CD4-positive, alpha-beta memory T cell (primary cell): ENCODE measurements around the gene MAP1S. TPM values are rescaled to one million over a fixed set of nuclear protein-coding genes. Genes with fewer than 3 reads are reported as not detected.

Source experiments
- CTCF ChIA-PET: fragments of 350-600 bp; sonication (Branson Sonifier 250); formaldehyde crosslinking; loops from one replicate; lab custom pipeline; 2021; ENCODE audit warnings: inconsistent platforms; ENCODE audit not compliant: partially characterized antibody; lab: Charles Lee
- POLR2A ChIA-PET: fragments of 350-600 bp; sonication (Branson Sonifier 250); formaldehyde crosslinking; loops from one replicate; lab custom pipeline; 2021; ENCODE audit not compliant: partially characterized antibody; lab: Charles Lee
- DNase-seq, 5 donors: peaks; one replicate each; pipeline versions ENCODE4 v3.0.0 to v3.0.0-alpha.2; 2020 to 2022; ENCODE audit warnings: mixed read lengths in 1 of 5
- H3K27ac ChIP-seq: one replicate; pipeline ENCODE4 v1.7.0; 2013; ENCODE audit warnings: low read depth, low read length
- H3K27me3 ChIP-seq: 2 replicates; pipeline ENCODE4 v1.7.0; 2013; ENCODE audit warnings: mild to moderate bottlenecking, low read length, moderate library complexity; ENCODE audit not compliant: insufficient read depth
- H3K36me3 ChIP-seq: 2 replicates; pipeline ENCODE4 v1.7.0; 2013; ENCODE audit warnings: mild to moderate bottlenecking, low read length, moderate library complexity; ENCODE audit not compliant: insufficient read depth
- H3K4me1 ChIP-seq: 2 replicates; pipeline ENCODE4 v1.7.0; 2013; ENCODE audit warnings: mild to moderate bottlenecking, low read length, moderate library complexity; ENCODE audit not compliant: insufficient read depth
- H3K4me3 ChIP-seq, 2 donors: one replicate each; pipeline ENCODE4 v1.7.0; 2013; ENCODE audit warnings: low read length in 2 of 2, mild to moderate bottlenecking in 1 of 2
- H3K9me3 ChIP-seq, 2 donors: one replicate each; pipeline ENCODE4 v1.7.0; 2013; ENCODE audit warnings: low read length in 2 of 2, control low read depth in 1 of 2; ENCODE audit not compliant: control insufficient read depth in 1 of 2
- H3K27ac Mint-ChIP-seq, 7 donors: one replicate each; pipeline ENCODE4 v1.8.0; 2020 to 2021; ENCODE audit warnings: mixed read lengths in 7 of 7, mild to moderate bottlenecking in 6 of 7, inconsistent platforms in 3 of 7, moderate library complexity in 3 of 7
- H3K27me3 Mint-ChIP-seq, 2 donors: one replicate each; pipeline ENCODE4 v1.8.0; 2020 to 2021; ENCODE audit warnings: mixed read lengths in 2 of 2
- H3K36me3 Mint-ChIP-seq, 2 donors: one replicate each; pipeline ENCODE4 v1.8.0; 2020 to 2021; ENCODE audit warnings: mixed read lengths in 2 of 2, inconsistent platforms in 1 of 2, mild to moderate bottlenecking in 1 of 2
- H3K4me1 Mint-ChIP-seq, 4 donors: one replicate each; pipeline ENCODE4 v1.8.0; 2020 to 2021; ENCODE audit warnings: mixed read lengths in 4 of 4, mild to moderate bottlenecking in 1 of 4
- H3K4me3 Mint-ChIP-seq, 8 donors: one replicate each; pipeline ENCODE4 v1.8.0; 2020 to 2021; ENCODE audit warnings: mixed read lengths in 8 of 8, mild to moderate bottlenecking in 7 of 8, moderate library complexity in 6 of 8, inconsistent platforms in 3 of 8
- H3K9me3 Mint-ChIP-seq, 8 donors: one replicate each; pipeline ENCODE4 v1.8.0; 2020 to 2021; ENCODE audit warnings: mixed read lengths in 8 of 8, mild to moderate bottlenecking in 5 of 8, inconsistent platforms in 3 of 8, moderate library complexity in 1 of 8
- intact Hi-C: fragments of 100-400 bp; cut with micrococcal nuclease; formaldehyde crosslinking; loops from one replicate; pipeline ENCODE4 v1.15.1; 2023
- polyA plus RNA-seq, 2 donors: library from polyadenylated mRNA; unstranded; fragments of 300-500 nt; fragmentation: Illumina TruSeq; gene quantifications; one replicate each; pipeline ENCODE4 v1.2.3, GENCODE V29; 2021
- total RNA-seq, 2 experiments: library from RNA; stranded (reverse); gene quantifications; one replicate each; pipeline ENCODE4 v1.2.3, GENCODE V29; 2021

The MAP1S gene, protein sequence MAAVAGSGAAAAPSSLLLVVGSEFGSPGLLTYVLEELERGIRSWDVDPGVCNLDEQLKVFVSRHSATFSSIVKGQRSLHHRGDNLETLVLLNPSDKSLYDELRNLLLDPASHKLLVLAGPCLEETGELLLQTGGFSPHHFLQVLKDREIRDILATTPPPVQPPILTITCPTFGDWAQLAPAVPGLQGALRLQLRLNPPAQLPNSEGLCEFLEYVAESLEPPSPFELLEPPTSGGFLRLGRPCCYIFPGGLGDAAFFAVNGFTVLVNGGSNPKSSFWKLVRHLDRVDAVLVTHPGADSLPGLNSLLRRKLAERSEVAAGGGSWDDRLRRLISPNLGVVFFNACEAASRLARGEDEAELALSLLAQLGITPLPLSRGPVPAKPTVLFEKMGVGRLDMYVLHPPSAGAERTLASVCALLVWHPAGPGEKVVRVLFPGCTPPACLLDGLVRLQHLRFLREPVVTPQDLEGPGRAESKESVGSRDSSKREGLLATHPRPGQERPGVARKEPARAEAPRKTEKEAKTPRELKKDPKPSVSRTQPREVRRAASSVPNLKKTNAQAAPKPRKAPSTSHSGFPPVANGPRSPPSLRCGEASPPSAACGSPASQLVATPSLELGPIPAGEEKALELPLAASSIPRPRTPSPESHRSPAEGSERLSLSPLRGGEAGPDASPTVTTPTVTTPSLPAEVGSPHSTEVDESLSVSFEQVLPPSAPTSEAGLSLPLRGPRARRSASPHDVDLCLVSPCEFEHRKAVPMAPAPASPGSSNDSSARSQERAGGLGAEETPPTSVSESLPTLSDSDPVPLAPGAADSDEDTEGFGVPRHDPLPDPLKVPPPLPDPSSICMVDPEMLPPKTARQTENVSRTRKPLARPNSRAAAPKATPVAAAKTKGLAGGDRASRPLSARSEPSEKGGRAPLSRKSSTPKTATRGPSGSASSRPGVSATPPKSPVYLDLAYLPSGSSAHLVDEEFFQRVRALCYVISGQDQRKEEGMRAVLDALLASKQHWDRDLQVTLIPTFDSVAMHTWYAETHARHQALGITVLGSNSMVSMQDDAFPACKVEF
- total RNA-seq (10 to 100 TPM; 59.1 to 64.9 TPM), polyA plus RNA-seq (10 to 100 TPM in 1 of 2 donors, 1 to 10 TPM in 1; 8.2 to 48.9 TPM)

DNA sequence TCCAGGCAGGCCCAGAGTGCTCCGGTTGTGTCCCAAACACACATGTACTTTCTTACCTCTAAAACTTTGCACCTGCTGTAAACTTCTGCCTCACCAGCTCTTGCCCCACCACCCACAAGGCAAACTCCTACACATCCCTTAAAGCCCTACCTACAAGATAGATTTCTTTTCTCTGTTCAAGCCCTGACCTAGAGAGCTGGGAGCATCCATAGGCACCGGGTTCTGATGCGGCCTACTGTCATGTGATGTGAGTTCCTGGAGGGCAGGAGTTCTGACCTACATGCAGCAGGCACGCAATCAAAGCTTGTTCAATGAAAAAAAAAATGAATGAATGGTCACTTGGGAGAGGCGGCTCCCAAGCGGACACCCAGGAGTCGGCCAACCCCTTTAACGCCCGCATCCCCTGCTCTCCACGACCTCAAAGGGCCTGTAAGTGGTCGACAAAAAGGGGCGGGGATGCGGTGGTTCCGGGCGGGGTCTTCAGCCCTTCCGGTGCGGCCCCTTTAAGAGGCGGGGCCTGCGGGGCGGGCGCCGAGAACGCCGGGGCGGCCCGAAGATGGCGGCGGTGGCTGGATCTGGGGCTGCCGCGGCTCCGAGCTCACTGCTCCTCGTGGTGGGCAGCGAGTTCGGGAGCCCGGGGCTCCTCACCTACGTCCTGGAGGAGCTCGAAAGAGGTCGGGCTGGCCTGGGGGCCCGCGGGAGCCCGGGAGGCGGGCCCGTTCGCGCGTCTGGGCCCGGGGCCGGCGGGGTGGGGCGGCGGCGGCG is at the start of gene MAP1S:
MAP1S (plus strand) TSS at position 534 of the 765 bp plus-strand sequence; CDS start at position 557, 23 bp downstream.
- intact Hi-C loops: loop anchor here (1.0 to 5.0 kb wide), 2 partner anchors 28 to 138 kb away; partner anchors contain the start of gene RPL18A
- Mint-ChIP-seq H3K9me3 (peaks cover 0 to 2% (median 0%) of the 10 kb centered on the region in 8 donors), H3K27ac (peak within 1 kb of the TSS; percentile 82 to 94 (median 91)), H3K36me3 (peaks cover 0 to 22% of the 10 kb centered on the region in 2 donors), H3K4me3 (peak within 1 kb of the TSS; percentile 88 to 93 (median 90)), H3K4me1 (peaks cover 19 to 46% (median 36%) of the 10 kb centered on the region in 4 donors), H3K27me3 (no peaks in the 10 kb centered on the region)
- peak within 1 kb of the TSS; percentile 53 for H3K27ac ChIP-seq
- peak within 1 kb of the TSS; percentile 51 to 88 for H3K4me3 ChIP-seq
- peaks cover 4% of the 10 kb centered on the region for H3K36me3 ChIP-seq
- no peaks in the 10 kb centered on the region for H3K27me3 ChIP-seq
- H3K4me1 ChIP-seq: peaks cover 32% of the 10 kb centered on the region
- DNase-seq: peak; percentile 42 to 59 (median 47)
- CTCF ChIA-PET: interaction anchor here (0.6 to 2.0 kb wide), 10 partner anchors 22 to 277 kb away, joined by 3 to 8 read pairs (median 4); no protein-coding TSS in a partner anchor
- POLR2A ChIA-PET: interaction anchor here (0.5 to 5.5 kb wide), 18 partner anchors 12 to 562 kb away, joined by 3 to 78 read pairs (median 3); partner anchors contain the start of genes CCDC124, FCHO1, GTPBP3 and JAK3
- no peaks in the 10 kb centered on the region for H3K9me3 ChIP-seq

- Histone ChIP-seq H3K4me1 (no peaks in the 10 kb centered on the region), H3K4me3 (no peak overlapping the region), H3K27ac (no peak overlapping the region), H3K9me3 (no peaks in the 10 kb centered on the region), H3K27me3 (no peaks in the 10 kb centered on the region), H3K36me3 (no peaks in the 10 kb centered on the region)
- peak in 1 of 5 donors; percentile 7 for DNase-seq
- no peaks in the 10 kb centered on the region for H3K4me1 Mint-ChIP-seq
- CTCF ChIA-PET: no interaction called here
- H3K27me3 Mint-ChIP-seq: peaks cover 9 to 13% of the 10 kb centered on the region in 2 donors
- H3K9me3 Mint-ChIP-seq: peaks cover 0 to 3% (median 0%) of the 10 kb centered on the region in 8 donors
- intact Hi-C loops: no loop called here
- H3K4me3 Mint-ChIP-seq: no peak overlapping the region
- H3K27ac Mint-ChIP-seq: no peak overlapping the region
- no peaks in the 10 kb centered on the region for H3K36me3 Mint-ChIP-seq
- POLR2A ChIA-PET: no interaction called here
Observed at GRCh38 chr19:17671906-17672305, 47.4 kb upstream of the MAP1S start.

DNA sequence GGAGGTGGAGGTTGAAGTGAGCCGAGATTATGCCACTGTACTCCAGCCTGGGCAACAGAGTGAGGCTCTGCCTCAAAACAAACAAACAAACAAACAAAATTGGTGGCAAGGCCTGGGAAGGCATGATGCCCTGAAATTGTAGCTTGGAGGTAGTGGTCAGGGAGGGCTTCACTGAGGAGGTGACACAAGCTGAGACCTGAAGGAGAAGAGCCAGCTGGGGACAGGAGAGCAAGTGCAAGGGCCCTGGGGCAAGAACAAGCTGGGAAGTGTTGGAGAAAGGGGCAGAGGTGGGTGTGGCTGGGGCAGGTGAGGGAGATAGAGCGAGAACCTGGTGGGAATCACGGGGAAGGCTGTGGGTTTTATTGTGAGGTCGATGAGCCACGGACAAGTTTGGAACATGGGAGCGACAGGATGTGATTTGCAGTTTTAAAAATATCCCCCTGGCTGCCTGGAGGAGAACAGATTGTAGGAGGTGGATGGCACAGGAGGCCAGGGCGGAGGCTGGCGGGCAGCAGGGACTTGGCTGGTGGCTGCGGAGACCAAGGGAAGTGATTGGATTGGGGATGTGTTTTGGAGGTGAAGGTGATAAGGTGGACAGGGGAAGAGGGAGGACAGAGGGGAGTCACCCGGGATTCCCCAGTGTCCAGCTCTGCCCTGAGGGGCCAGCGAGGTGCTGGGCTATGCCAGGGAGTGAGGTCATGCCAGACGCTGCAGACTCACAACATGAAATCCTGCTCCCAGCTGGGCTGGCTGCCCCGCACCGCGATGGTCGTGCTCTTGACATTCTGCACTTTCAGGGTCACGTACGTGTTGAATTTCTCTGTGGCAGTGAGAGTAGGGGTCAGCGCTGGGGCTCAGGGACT is 45.1 kb upstream of the MAP1S start:
- Mint-ChIP-seq H3K4me1 (peaks cover 0 to 2% (median 0%) of the 10 kb centered on the region in 4 donors), H3K27me3 (peaks cover 12 to 22% of the 10 kb centered on the region in 2 donors), H3K36me3 (no peaks in the 10 kb centered on the region), H3K9me3 (peaks cover 0 to 3% (median 0%) of the 10 kb centered on the region in 8 donors), H3K4me3 (no peak overlapping the region), H3K27ac (no peak overlapping the region)
- no peak overlapping the region for H3K4me3 ChIP-seq
- H3K27ac ChIP-seq: no peak overlapping the region
- intact Hi-C loops: no loop called here
- H3K4me1 ChIP-seq: no peaks in the 10 kb centered on the region
- no peaks in the 10 kb centered on the region for H3K27me3 ChIP-seq
- ChIA-PET CTCF (no interaction called here), POLR2A (no interaction called here)
- no peak for DNase-seq
- H3K9me3 ChIP-seq: no peaks in the 10 kb centered on the region
- H3K36me3 ChIP-seq: no peaks in the 10 kb centered on the region

DNA sequence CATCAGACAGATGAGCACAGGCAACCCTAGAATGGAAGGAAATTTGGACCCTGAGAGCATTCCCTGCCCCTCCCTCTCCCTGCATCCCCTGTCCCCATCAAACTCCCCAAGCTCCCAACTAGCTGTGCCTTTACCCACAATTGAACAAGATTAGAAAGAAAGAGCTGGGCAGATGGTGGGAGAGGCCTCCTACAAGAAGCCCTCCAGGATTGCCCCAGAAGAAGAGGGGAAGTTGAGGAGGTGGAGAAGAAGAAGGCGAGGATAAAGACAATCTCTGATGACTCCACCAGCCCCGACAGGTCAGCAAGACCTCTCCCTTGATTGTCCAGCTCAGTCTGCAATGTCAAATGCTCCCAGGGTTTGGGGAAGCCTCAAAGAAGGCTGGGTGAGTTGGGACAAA is 43.0 kb upstream of the MAP1S start:
- CTCF ChIA-PET: no interaction called here
- intact Hi-C loops: no loop called here

DNA sequence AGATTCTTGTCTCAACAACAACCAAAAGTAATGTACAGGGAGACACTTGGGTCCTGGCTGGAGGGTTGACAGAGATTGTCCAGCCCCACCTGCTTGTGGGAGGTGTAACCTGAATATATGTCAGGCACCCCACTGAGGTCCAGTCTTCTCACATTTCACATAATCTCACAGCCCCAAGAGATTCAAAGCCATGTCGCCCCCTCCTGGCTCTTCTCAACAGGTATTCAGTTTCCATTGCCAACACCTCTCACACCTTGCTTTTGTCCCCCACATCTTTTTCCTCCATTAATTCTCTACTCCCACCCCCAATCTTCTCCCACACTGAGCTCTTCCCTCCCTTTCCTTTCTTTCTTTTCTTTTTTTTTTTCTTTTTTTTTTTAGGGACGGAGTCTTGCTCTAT is 42.3 kb upstream of the MAP1S start:
- Mint-ChIP-seq H3K27me3 (peaks cover 25 to 35% of the 10 kb centered on the region in 2 donors), H3K27ac (no peak overlapping the region), H3K4me1 (peaks cover 3 to 12% (median 8%) of the 10 kb centered on the region in 4 donors), H3K4me3 (no peak overlapping the region), H3K9me3 (peaks cover 0 to 2% (median 0%) of the 10 kb centered on the region in 8 donors), H3K36me3 (no peaks in the 10 kb centered on the region)
- Histone ChIP-seq H3K36me3 (no peaks in the 10 kb centered on the region), H3K4me3 (no peak overlapping the region), H3K27me3 (peaks cover 11% of the 10 kb centered on the region), H3K4me1 (peaks cover 5% of the 10 kb centered on the region), H3K27ac (no peak overlapping the region), H3K9me3 (no peaks in the 10 kb centered on the region)
- ChIA-PET POLR2A (no interaction called here), CTCF (no interaction called here)
- intact Hi-C loops: no loop called here
- DNase-seq: no peak

More for the DNA sequence above, 43.0 kb upstream of the MAP1S start:
- POLR2A ChIA-PET: no interaction called here
- no peak overlapping the region for H3K4me3 ChIP-seq
- H3K9me3 Mint-ChIP-seq: peaks cover 0 to 3% (median 0%) of the 10 kb centered on the region in 8 donors
- H3K4me1 Mint-ChIP-seq: peaks cover 3 to 12% (median 7%) of the 10 kb centered on the region in 4 donors
- no peak for DNase-seq
- H3K4me1 ChIP-seq: peaks cover 5% of the 10 kb centered on the region
- no peak overlapping the region for H3K27ac ChIP-seq
- no peaks in the 10 kb centered on the region for H3K36me3 ChIP-seq
- H3K27me3 ChIP-seq: peaks cover 11% of the 10 kb centered on the region
- H3K4me3 Mint-ChIP-seq: no peak overlapping the region
- no peaks in the 10 kb centered on the region for H3K36me3 Mint-ChIP-seq
- peaks cover 23 to 34% of the 10 kb centered on the region in 2 donors for H3K27me3 Mint-ChIP-seq
- no peak overlapping the region for H3K27ac Mint-ChIP-seq
- H3K9me3 ChIP-seq: no peaks in the 10 kb centered on the region

DNA sequence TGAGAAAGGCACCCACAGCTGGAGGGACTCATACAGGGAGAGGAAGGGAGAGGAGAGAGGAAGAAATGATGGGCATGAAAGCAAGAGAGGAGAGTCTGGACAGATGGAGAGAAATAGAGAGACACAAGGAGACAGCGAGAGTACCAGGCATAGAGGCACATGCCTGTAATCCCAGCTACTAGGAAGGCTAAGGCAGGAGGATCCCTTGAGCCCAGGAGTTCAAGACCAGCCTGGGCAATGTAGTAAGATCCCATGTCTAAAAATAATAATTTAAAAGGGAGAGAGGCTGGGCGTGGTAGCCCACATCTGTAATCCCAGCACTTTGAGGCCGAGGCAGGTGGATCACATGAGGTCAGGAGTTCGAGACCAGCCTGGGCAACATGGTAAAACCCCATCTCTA is 40.4 kb upstream of the MAP1S start:
- H3K27me3 Mint-ChIP-seq: peaks cover 30 to 46% of the 10 kb centered on the region in 2 donors
- H3K4me3 Mint-ChIP-seq: no peak overlapping the region
- POLR2A ChIA-PET: interaction anchor here (0.6 kb wide), 1 partner anchor 418 kb away, joined by 3 read pairs; no protein-coding TSS in a partner anchor
- H3K9me3 Mint-ChIP-seq: peaks cover 0 to 2% (median 0%) of the 10 kb centered on the region in 8 donors
- no peaks in the 10 kb centered on the region for H3K36me3 Mint-ChIP-seq
- H3K4me1 Mint-ChIP-seq: peaks cover 3 to 12% (median 8%) of the 10 kb centered on the region in 4 donors
- H3K4me1 ChIP-seq: peaks cover 5% of the 10 kb centered on the region
- H3K27ac Mint-ChIP-seq: no peak overlapping the region
- no peaks in the 10 kb centered on the region for H3K9me3 ChIP-seq
- H3K4me3 ChIP-seq: no peak overlapping the region
- intact Hi-C loops: no loop called here
- no peak for DNase-seq
- CTCF ChIA-PET: no interaction called here
- H3K36me3 ChIP-seq: no peaks in the 10 kb centered on the region
- no peak overlapping the region for H3K27ac ChIP-seq
- peaks cover 11% of the 10 kb centered on the region for H3K27me3 ChIP-seq
